SK-N-SH treated with all-trans-retinoic acid at 6 μM for 48 hours (cell line): ENCODE results near the gene DAB2IP.

Experiments used
- ATAC-seq: fragments of 200-7000 bp; cut with Tn5 transposase; 3 replicates; pipeline ENCODE4 v1.9.1; 2020; ENCODE audit warnings: mild to moderate bottlenecking, moderate library complexity
- ARNTL ChIP-seq: fragments of 450-650 bp; formaldehyde crosslinking; IDR thresholded peaks from 2 replicates; pipeline ENCODE4 v1.5.0; 2020; ENCODE audit warnings: low read depth, mild to moderate bottlenecking, moderate library complexity, borderline replicate concordance
- BACH2 ChIP-seq: fragments of 250-450 bp; sonication (Bioruptor Pico); IDR thresholded peaks from 2 replicates; pipeline ENCODE4 v1.9.0; 2021; ENCODE audit warnings: mild to moderate bottlenecking, borderline replicate concordance
- CREB5 ChIP-seq: fragments of 250-450 bp; sonication (Bioruptor Pico); IDR thresholded peaks from 2 replicates; pipeline ENCODE4 v1.5.1; 2020; ENCODE audit warnings: low read depth, mild to moderate bottlenecking, moderate library complexity
- CSDC2 ChIP-seq: fragments of 250-450 bp; sonication (Bioruptor Pico); IDR thresholded peaks from 2 replicates; pipeline ENCODE4 v1.5.0; 2020; ENCODE audit warnings: mild to moderate bottlenecking, moderate library complexity
- CSRNP3 ChIP-seq: fragments of 250-450 bp; sonication (Bioruptor Pico); IDR thresholded peaks from 2 replicates; pipeline ENCODE4 v1.5.1; 2021; ENCODE audit warnings: mild to moderate bottlenecking, moderate library complexity
- ESRRG ChIP-seq: fragments of 250-450 bp; sonication (Bioruptor Pico); IDR thresholded peaks from 2 replicates; pipeline ENCODE4 v1.6.1; 2021; ENCODE audit warnings: mild to moderate bottlenecking
- GLIS3 ChIP-seq: fragments of 250-450 bp; sonication (Bioruptor Pico); IDR thresholded peaks from 2 replicates; pipeline ENCODE4 v1.5.0; 2020; ENCODE audit warnings: mild to moderate bottlenecking, moderate library complexity
- OSR1 ChIP-seq: fragments of 250-450 bp; sonication (Bioruptor Pico); IDR thresholded peaks from 2 replicates; pipeline ENCODE4 v1.8.0; 2022; ENCODE audit warnings: moderate library complexity, mild to moderate bottlenecking, inconsistent platforms
- PATZ1 ChIP-seq: fragments of 250-450 bp; sonication (Bioruptor Pico); IDR thresholded peaks from 2 replicates; pipeline ENCODE4 v1.8.0; 2020; ENCODE audit warnings: mild to moderate bottlenecking, moderate library complexity, borderline replicate concordance
- POU6F1 ChIP-seq: fragments of 250-450 bp; sonication (Bioruptor Pico); IDR thresholded peaks from 2 replicates; pipeline ENCODE4 v1.8.0; 2021; ENCODE audit warnings: low read depth, mild to moderate bottlenecking, moderate library complexity, borderline replicate concordance
- PPARA ChIP-seq: fragments of 250-450 bp; sonication (Bioruptor Pico); IDR thresholded peaks from 2 replicates; pipeline ENCODE4 v1.5.0; 2020; ENCODE audit warnings: mild to moderate bottlenecking, borderline replicate concordance
- RARB ChIP-seq: fragments of 250-450 bp; sonication (Bioruptor Pico); IDR thresholded peaks from 2 replicates; pipeline ENCODE4 v1.8.0; 2021; ENCODE audit warnings: mild to moderate bottlenecking, moderate library complexity
- SNAI2 ChIP-seq: fragments of 250-450 bp; sonication (Bioruptor Pico); IDR thresholded peaks from 2 replicates; pipeline ENCODE4 v1.5.0; 2020; ENCODE audit warnings: mild to moderate bottlenecking, moderate library complexity
- TCF4 ChIP-seq: fragments of 250-450 bp; sonication (Bioruptor Pico); IDR thresholded peaks from 2 replicates; pipeline ENCODE4 v1.8.0; 2021; ENCODE audit warnings: mild to moderate bottlenecking, moderate library complexity, borderline replicate concordance
- TOX ChIP-seq: fragments of 250-450 bp; sonication (Bioruptor Pico); IDR thresholded peaks from 2 replicates; pipeline ENCODE4 v1.8.0; 2021; ENCODE audit warnings: mild to moderate bottlenecking, moderate library complexity, borderline replicate concordance
- TSHZ2 ChIP-seq: fragments of 250-450 bp; sonication (Bioruptor Pico); IDR thresholded peaks from 2 replicates; pipeline ENCODE4 v1.5.0; 2020; ENCODE audit warnings: mild to moderate bottlenecking, moderate library complexity
- ZC3H10 ChIP-seq: fragments of 250-450 bp; sonication (Bioruptor Pico); IDR thresholded peaks from 2 replicates; pipeline ENCODE4 v1.5.1; 2021; ENCODE audit warnings: mild to moderate bottlenecking, moderate library complexity
- ZFP3 ChIP-seq: fragments of 250-450 bp; sonication (Bioruptor Pico); IDR thresholded peaks from 2 replicates; pipeline ENCODE4 v1.5.0; 2020; ENCODE audit warnings: mild to moderate bottlenecking, moderate library complexity
- ZFP30 ChIP-seq: fragments of 450-650 bp; formaldehyde crosslinking; IDR thresholded peaks from 2 replicates; pipeline ENCODE4 v1.5.0; 2022; ENCODE audit warnings: mild to moderate bottlenecking, moderate library complexity
- ZNF565 ChIP-seq: fragments of 450-650 bp; formaldehyde crosslinking; conservative IDR thresholded peaks from 2 replicates; pipeline ENCODE4 v1.5.0; 2020; ENCODE audit warnings: low read depth, mild to moderate bottlenecking, moderate library complexity
- ZNF70 ChIP-seq: fragments of 450-650 bp; formaldehyde crosslinking; IDR thresholded peaks from 2 replicates; pipeline ENCODE4 v1.5.0; 2020; ENCODE audit warnings: mild to moderate bottlenecking, moderate library complexity
- ZNF8 ChIP-seq: fragments of 450-650 bp; formaldehyde crosslinking; IDR thresholded peaks from 2 replicates; pipeline ENCODE4 v1.5.0; 2020; ENCODE audit warnings: mild to moderate bottlenecking, moderate library complexity

The DAB2IP gene

GRCh38 chr9:121776739-121777637 lies 125.6 kb downstream of the DAB2IP start:
- no peak for ATAC-seq
- TF ChIP-seq SNAI2 (CRISPR knock-in tag) (no peak), ZNF70 (CRISPR knock-in tag) (no peak), TCF4 (CRISPR knock-in tag) (no peak), PATZ1 (CRISPR knock-in tag) (no peak), CREB5 (CRISPR knock-in tag) (no peak), GLIS3 (CRISPR knock-in tag) (no peak), TOX (CRISPR knock-in tag) (no peak), ZNF8 (no peak), CSRNP3 (CRISPR knock-in tag) (no peak), ZFP3 (CRISPR knock-in tag) (no peak), RARB (no peak), ZC3H10 (CRISPR knock-in tag) (no peak), POU6F1 (CRISPR knock-in tag) (no peak), BACH2 (CRISPR knock-in tag) (no peak), ARNTL (no peak), PPARA (CRISPR knock-in tag) (no peak), ZFP30 (CRISPR knock-in tag) (no peak)

GRCh38 chr9:121778252-121779225 lies 127.1 kb downstream of the DAB2IP start:
- ATAC-seq: no peak
- TF ChIP-seq CSDC2 (CRISPR knock-in tag): no peak
- TF ChIP-seq OSR1: no peak
- no peak for TF ChIP-seq CSRNP3 (CRISPR knock-in tag)
- TF ChIP-seq GLIS3 (CRISPR knock-in tag): no peak
- TF ChIP-seq ZFP3 (CRISPR knock-in tag): no peak
- no peak for TF ChIP-seq SNAI2 (CRISPR knock-in tag)
- TF ChIP-seq ESRRG (CRISPR knock-in tag): no peak
- TF ChIP-seq TCF4 (CRISPR knock-in tag): no peak
- TF ChIP-seq ZNF565: no peak
- no peak for TF ChIP-seq TSHZ2 (CRISPR knock-in tag)
- TF ChIP-seq TOX (CRISPR knock-in tag): no peak
- TF ChIP-seq ZNF70 (CRISPR knock-in tag): no peak
- TF ChIP-seq ZC3H10 (CRISPR knock-in tag): no peak
- TF ChIP-seq ARNTL: no peak
- no peak for TF ChIP-seq PPARA (CRISPR knock-in tag)
